ELF-1 (cell line): ENCODE measurements around the gene AUTS2.

Experiments
- DNase-seq: peaks from one replicate; pipeline ENCODE4 v3.0.0-alpha.2; 2016; ENCODE audit warnings: low read depth, low spot score

The AUTS2 gene

DNA sequence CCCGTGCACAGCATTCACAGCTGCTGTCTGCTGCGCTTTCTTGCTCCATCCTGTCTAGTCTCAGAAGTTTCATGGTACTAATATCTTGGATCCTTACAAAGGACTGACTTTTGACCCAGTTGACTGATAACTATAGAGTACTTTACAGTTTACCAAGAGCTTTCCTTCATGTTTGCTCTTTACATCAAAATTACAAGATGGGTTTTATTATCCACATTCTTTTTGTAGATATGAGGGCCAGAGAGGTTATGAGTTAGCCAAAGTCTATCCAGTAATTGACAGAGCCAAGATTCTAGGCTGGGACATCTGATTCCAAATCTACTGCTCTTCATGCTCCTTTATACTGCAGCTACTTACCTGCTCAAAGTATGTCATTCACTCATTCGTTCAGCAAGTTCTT, 218.2 kb downstream of the AUTS2 start:
- no peak for DNase-seq

DNA sequence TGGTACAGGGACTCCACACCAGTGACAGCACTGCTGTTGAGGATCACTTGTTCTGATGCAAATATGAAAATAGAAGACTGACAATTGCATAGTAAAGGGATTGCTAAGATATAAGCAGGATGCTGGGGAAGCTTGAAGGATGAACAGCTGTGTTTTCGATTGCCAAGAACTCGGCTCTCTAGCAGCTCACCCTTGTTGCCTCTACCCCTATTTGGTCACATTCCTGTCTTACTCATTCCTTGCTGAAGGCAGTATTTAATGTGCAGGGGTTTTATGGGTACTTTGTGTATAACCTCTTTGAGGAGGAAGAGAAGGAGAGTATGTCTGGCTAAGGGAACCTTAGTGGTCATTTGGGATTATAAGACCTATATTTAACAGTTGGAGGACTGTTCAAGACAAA, 218.8 kb downstream of the AUTS2 start:
- DNase-seq: no peak

DNA sequence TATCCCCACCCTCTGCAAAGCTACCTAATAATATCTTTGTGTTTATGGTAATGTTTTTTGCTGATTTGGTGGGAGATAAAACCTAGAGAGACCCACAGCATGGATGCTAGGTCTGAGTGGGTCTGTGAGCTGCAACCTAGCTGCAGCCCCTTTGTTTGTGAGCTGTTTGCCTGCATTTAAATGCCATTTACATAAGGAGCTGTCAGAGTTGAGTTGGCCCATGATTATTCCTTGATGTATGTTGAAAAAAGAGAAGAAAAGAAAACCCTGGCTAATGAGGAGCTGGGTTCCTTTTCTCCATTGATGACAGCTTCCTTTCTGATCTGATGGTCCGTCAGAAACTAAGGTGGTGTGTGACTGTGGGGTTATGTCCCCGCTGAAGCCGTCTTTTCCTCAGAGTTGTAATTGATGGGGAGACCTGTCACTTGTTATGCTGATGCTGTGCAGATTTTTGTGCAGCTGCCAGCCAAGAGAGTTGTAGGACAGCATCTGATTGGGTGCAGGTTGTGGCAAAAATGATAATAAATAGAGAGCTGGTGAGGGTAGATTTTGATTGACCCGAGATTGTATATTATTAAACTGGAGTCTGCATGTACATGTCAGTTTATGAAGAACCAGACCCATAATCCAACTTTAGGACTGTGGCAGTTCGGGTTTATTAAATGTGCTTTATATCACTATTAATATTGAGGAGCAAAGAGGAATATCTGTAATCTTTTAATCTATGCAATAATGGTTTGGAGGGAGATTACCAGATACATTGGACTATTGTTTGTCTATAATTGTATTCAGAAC, 219.8 kb downstream of the AUTS2 start:
- DNase-seq: no peak

DNA sequence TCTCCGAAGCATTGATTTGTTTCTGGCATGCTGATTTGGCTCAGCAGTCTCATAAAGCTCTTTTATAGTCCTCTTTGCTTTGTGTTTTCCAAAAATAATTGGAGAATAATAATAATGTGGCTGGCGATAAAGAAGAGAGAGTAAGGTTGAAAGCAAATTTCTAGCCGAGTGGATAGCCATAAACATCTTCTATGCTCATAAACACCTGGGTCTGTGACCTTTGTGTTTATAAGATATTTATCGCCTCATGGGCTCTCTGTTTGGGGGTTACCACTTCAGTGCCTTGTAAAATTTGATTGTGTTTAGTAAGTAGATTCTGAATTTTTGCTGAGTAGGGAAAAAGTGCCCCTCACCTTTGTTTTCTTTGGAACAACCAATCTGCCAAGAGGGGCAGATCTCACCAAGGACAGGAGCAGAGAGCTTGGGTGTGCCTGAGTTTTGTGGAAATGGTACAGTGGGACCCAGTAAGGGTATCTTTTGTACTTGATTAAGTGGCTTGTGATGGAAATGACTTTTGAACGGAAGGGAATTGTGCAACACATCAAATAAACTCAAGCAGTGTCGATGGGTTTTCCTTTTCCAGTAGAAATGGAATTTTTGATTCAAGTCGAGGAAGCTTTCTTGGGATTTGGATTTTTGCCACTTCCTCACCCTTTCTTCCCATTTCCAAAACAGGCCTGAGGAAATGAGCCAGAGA, 220.5 kb downstream of the AUTS2 start:
- DNase-seq: no peak

DNA sequence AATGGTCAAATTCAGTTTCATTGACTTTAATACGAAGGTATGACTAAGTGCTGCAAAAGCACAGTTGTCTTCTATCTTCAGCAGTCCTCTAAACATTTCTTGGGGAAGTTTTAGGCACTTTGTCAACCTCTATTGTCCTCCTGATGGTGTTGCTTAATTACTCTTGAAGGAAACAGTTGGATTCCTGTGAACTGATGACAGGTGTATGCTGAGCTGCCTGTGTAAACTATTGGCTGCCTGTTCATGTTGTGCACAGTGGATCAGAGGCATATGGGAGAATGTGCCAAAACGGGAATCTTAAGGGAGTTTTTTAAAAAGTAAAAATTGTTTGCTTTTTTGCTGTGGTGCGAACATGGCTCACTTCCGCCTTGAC, 221.0 kb downstream of the AUTS2 start:
- DNase-seq: no peak

DNA sequence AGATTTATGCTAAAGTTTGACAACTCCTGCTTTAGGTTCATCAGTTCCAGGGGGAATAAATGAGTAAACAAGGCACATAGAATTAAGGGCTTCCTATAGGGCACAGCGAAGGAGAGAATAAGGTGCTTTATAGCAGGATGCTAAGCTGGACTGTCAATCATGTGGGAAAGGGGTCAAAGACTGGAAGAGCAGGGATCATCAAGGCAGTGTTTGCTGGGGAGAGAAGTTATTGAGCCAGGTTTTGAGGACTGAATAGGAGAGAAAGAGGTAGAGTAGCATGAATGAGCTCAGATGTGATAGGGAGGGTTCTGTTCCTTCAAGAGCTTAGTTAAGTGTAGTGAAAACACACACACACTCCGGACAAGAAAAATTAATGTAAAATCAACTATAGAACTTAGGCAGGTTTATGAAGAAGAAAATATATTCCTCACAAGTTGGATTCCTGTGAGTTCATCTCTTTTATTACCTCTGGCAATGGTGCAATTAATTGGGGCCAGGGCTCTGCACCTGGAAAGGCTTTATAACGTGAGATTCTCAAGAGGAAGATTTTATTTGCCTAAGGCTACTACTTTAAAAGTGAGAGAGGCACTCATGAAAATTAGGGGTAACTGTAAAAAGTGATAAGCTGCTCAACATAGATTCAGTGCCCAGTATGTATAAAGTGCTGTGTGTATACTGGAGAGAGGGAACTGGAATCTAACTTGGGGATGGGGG, 222.4 kb downstream of the AUTS2 start:
- no peak for DNase-seq

DNA sequence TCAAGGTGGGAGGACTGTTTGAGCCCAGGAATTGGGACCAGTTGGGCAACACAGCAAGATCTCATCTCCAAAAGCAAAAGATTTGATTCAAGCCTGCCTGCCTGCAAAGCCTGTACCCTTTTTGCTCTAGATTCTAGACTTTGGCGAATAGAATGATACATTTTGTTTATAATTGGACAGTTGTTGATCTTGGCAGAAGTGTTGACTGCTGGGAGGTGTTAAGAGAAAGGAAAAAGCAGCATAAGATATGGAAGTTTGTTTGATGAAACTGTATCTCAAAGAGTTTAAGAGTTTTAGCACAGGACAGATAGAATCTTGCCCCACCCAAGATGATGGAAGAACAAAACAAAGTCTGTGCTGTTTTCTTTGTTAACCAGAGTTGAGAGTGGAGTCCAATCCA, 224.1 kb downstream of the AUTS2 start:
- no peak for DNase-seq

DNA sequence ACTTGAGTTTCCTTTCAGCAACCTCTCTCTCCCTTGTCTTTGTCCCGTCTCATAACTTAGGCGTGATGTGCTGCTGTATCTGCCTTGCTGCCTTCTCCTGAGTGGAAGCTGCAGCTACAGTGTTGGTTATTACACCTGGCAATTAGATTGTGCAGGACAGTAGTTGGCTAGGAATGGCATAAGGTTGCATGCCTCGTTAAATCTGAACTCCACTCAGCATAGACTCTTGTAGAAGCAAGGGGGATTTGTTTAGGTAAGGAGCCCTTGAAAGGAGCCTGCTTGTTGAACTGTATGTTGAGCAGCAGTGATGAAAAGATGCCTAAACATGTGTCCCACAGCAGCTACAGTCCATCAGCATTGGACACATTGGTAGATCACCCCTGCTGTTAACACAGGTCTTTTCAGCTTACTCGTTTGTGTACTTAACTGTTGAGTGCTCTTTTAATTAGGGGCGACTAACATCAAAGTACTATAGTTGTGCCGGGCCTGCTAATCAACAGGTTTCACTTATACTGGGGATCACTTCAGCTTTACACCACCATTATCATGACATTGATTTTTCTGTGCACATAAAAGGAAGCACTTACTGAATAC, 225.0 kb downstream of the AUTS2 start:
- no peak for DNase-seq

DNA sequence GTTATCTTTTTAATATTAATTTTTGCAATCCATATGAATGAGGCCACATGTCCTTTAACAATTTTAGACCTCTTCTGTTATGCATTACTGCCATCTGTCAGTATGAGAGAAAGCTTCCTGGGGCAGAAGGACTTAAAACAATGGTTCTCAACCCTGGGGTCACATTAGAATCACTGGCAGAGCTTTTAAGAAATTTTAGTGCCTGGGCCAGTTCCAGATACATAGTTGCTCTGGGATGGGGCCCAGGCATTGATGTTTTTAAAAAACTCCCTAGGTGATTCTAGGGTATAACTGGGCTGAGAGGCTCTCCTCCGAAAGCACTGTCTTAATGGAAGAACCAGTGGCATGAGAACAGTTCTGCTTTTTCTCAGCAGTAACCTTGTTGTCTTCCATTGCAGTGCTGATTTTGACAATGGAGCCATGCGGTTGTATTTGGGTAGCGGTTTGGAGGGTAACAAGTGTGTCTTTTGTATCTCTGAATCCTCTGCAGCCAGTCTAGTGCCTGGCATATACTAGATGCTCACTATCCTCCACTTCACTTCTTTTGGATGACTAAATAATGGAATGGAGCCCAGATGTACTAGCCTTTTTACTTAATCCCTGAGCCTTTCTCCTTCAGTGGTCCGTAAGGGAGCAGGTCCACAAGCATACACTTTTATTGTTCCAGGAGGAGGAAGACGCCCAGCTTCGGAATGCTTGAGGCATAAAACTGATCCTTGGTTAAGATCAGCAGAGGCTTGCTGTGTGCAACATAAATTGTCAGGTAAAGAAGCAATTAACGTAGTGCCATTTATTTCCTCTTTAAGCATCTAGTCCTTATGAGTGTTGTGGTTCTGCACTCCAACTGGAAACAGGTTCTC, 227.1 kb downstream of the AUTS2 start:
- no peak for DNase-seq

DNA sequence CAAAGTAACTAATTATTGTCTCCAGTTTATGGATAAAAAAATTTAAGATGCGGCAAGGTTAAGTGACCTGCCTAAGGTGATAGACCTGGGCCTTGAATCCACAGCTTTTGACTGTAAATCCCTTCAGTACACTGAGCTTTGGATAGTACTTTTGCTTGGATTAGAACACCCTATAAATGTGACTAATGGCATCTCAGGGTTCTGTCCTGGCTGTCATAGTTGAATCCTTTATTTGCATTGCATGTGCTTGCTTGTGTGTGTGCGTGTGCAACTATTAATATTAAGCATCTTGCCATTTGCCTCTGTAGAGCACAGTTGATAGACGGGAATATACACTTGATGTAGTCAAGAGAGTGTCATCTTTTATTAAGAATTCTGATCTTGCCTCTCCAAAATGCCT, 228.0 kb downstream of the AUTS2 start:
- no peak for DNase-seq

DNA sequence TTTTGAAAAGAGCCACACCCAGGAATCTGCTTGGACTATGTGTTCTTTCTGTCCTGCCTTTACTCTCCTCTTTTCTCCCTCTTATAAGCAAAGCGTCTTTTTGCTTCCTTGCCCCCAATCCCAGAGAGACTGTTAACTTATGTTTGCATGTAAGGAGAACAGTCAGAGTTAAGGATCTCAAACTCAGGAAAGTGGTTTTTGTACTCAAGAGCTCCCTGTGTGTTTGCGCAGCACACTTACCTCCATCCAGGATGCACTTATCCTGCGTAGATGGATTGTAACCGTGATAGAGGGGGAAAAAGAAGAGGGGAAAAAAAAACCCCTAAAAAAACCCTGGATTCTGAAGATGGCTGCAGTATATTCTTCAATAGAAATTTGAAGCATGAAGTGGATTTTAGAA, 228.9 kb downstream of the AUTS2 start:
- no peak for DNase-seq

DNA sequence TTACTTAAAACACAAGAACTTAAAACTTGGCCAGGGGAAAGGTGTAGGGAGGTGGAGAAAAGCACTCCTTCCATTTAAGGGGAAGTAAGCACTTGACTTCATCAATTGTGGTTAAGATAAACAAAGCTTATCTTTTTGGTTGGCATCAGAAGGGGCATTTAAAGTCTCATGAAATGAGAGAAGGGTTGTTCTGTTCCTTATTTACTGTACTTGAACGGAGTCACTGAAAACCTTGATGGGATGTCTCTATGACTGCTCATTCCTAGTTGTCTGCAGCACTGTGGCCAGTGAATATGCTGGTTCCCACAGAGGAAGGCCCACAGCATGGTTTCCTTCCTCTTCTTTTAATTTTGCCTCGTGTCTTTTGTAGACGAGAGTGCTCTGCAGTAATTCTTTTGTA, 229.3 kb downstream of the AUTS2 start:
- no peak for DNase-seq

DNA sequence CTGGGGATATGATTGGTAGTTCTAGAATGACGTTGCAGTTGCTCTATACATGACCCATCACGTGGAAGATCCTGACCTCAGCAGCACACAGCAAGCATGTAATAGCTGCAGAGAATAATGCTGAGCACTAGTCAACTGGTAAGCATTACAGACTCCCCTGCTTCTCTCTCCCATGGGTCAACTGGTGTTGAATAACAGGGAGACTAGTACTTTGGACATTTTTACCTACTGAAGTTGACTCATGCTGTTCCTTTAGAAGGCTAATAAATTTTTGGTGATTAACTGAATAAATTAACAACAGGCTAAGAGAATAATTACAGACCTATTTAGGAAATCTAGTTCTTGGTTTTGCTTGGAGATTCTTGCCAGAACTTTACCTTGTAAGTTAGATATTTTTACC, 234.1 kb downstream of the AUTS2 start:
- DNase-seq: no peak

DNA sequence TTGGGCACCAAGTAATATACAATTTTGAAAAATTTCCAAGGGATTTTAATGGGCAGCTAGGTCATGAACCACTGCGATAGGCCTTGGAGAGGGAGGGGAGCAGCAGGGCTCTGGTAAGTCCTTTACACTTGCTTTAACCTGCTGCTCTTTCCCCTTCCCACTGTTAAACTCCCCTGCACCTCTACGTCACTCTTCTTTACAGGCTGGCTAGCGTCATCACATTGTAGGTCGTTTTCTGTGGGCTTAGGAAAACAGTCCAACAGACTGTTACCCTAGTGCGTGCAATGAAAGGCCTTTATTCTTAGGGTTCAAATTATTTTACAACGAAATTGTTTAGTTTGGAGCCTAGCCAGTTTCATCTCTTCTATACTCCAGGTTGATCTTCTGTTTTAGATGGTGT, 235.7 kb downstream of the AUTS2 start:
- DNase-seq: no peak

DNA sequence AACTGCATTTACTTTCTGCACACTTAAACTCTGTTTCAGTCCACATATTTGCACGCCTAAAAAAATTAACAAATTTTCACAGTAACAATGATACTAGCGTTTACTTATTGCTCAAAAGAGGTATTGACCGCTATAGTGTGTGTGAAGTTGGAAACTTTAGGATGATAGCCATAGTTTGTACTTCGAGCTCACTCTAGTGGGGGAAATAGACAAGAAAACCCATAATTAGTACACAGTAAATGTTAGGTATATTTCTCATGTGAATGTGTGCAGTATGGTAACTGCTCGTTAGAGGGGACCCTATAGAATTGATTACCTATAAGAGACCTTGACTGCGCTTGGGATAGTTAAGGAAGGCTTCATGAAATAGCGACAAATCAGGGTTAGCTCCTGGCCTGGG, 238.4 kb downstream of the AUTS2 start:
- DNase-seq: no peak

DNA sequence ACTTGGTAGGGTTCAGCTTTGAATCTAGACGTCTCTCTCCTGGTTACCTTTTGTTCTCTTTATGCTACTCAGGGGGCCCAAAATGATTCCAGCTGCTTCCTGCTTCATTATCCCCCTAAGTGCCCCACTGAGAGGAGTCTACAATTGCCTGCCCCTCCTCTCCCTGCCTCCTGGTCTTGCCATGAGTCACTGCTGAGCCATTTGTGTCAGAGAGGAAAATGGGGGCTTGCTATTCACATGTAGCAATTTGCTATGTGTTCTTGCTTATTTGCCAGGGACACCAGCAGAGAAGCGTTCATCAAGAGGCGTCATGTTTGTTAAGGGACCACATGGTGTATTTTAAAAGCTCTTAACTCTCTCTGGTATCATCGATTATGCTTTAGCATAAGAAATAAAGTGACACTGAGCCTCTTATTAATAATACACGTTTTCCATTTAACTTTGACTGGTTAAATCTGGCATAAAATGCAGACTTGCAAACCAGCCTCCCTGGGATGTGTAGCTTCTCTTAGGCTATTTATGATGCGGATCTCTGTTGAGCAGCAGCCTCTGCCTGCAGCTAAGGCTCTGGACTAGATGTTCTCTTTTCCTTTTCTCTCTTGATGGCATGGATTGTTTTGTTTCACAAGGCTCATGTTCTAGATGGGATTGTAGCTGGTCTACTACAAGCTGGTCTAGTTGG, 239.3 kb downstream of the AUTS2 start:
- DNase-seq: peak; percentile 48

DNA sequence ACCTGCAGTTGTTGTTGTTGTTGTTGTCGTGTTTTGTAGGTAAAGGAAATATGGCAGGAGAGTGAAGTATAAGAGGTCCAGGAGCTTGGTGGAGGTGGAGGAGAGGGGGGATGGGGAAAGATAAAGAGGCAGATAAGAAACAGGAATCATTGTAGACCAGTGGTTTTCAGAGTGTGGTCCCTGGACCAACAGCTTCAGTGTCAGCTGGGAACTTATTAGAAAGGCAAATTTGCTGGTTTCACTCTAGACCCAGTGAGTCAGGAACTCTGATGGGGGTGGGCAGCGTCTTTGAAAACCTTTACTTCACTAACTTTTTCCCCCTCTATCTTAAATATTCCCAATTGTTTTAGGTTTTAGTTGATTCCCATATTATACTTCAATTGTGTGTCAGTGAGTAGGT, 241.5 kb downstream of the AUTS2 start:
- no peak for DNase-seq

DNA sequence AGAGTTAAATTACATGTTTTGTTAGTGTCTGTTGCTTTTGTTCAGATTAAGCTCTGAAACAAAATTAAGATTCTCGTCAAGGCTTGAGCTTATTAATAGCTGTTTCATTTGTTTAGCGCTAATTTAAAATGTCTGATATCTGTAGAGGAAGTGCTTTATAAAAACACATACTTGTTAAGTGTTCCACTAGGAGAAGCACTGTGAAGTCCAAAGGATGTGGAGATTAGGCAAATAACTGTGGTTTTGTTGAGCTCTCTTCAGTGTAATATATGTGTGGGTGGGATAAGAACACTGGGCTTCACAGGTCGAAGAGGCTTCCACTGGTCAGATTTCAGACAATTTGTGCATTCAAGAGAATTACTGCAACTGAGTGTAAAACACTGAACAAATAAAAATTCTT, 242.0 kb downstream of the AUTS2 start:
- DNase-seq: no peak

DNA sequence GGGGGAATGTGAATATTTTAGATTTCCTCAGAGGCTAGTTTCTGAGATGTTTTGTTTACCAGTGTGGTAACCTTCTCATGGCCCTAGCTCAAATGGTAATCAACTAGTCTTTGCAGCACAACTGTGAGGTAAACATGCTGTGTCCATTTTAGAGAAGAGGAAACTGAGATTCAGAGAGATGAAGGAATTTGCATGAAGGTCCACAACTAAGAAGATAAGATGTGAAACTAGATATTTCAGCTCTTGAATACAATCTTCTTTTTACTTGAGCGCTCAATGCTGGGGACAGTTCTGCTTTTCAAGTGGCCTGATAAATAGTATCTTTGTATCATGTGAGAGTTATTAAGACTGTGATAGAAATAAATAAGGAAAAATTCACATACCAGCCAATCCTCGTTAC, 245.4 kb downstream of the AUTS2 start:
- DNase-seq: no peak

DNA sequence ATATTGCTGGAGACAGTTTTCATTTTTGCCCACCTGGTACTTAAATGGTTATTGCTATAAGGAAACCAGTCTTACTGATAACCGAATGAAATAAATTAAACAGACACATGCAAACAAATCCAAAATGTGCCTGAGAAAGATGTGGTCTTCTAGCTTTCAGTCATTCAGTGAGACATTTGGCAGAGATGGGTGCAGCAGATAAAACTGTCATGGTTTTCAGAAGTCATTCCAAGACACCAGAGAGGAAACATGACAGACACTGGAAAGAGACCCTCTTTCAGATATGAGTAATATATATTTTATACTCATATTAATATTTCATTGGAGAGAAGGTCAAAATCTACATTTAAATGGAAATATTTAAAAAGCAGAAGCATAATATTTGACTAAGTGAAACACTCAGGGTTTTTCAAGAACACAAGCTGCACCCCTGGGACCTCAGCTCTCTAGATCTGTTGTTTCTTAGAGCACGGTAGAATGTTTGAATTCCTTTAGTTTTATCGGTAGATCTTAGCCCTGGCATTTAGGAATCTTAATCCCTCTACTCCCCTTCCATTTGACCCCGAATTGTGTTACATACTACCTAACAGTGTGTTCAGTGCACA, 246.1 kb downstream of the AUTS2 start:
- no peak for DNase-seq
